Measurements from ENCODE around the gene ARHGAP5.

ARHGAP5 gene

GRCh38 chr14:32077081-32078022 is at the start of gene ARHGAP5:
TSS of gene ARHGAP5 (plus strand) at chr14:32077304. CDS start at chr14:32090670, 13,366 bp downstream.
- DNase-seq: peak; percentile 68 to 74

- DNase-seq: no peak
Observed at GRCh38 chr14:32028599-32028998, 48.5 kb upstream of the ARHGAP5 start.

GRCh38 chr14:32033543-32033942 is 43.6 kb upstream of the ARHGAP5 start:
- DNase-seq: no peak

- no peak for DNase-seq
Observed at GRCh38 chr14:32038876-32039275, 38.2 kb upstream of the ARHGAP5 start.

- no peak for DNase-seq
Observed at GRCh38 chr14:32039401-32040030, 37.6 kb upstream of the ARHGAP5 start.

- no peak for DNase-seq
Observed at GRCh38 chr14:32043624-32044023, 33.5 kb upstream of the ARHGAP5 start.

GRCh38 chr14:32044454-32044853 is 32.6 kb upstream of the ARHGAP5 start:
- DNase-seq: no peak

GRCh38 chr14:32047791-32048190 is 29.3 kb upstream of the ARHGAP5 start:
- no peak for DNase-seq

- DNase-seq: no peak
Observed at GRCh38 chr14:32049361-32050088, 27.6 kb upstream of the ARHGAP5 start.

GRCh38 chr14:32050878-32051277 is 26.2 kb upstream of the ARHGAP5 start:
- no peak for DNase-seq

GRCh38 chr14:32054536-32054935 is 22.6 kb upstream of the ARHGAP5 start:
- no peak for DNase-seq

GRCh38 chr14:32055175-32055574 is 21.9 kb upstream of the ARHGAP5 start:
- DNase-seq: no peak

- no peak for DNase-seq
Observed at GRCh38 chr14:32059702-32060101, 17.4 kb upstream of the ARHGAP5 start.

- DNase-seq: no peak
Observed at GRCh38 chr14:32064931-32065330, 12.2 kb upstream of the ARHGAP5 start.

GRCh38 chr14:32068708-32069107 is 8.4 kb upstream of the ARHGAP5 start:
- DNase-seq: no peak

- no peak for DNase-seq
Observed at GRCh38 chr14:32070282-32070681, 6.8 kb upstream of the ARHGAP5 start.

- no peak for DNase-seq
Observed at GRCh38 chr14:32072676-32073075, 4.4 kb upstream of the ARHGAP5 start.

- peak; percentile 46 to 66 for DNase-seq
Observed at GRCh38 chr14:32073537-32074189, 3.4 kb upstream of the ARHGAP5 start.

- DNase-seq: no peak
Observed at GRCh38 chr14:32074887-32075572, 2.1 kb upstream of the ARHGAP5 start.

GRCh38 chr14:32075672-32076277 is 1.3 kb upstream of the ARHGAP5 start:
- peak in 1 of 2 donors; percentile 50 for DNase-seq

- peak; percentile 78 to 79 for DNase-seq
Observed at GRCh38 chr14:32076278-32077080, 625 bp upstream of the ARHGAP5 start.

Measured in activated CD4-positive, alpha-beta T cell treated with anti-CD3 and anti-CD28 coated beads for 4 hours (primary cell).